UCSD-AML1 (cell line): ENCODE results near the gene TMEM86A.

ENCODE experiments used
- DNase-seq: peaks from one replicate; lab custom pipeline; 2025; ENCODE audit not compliant: unreplicated experiment; lab: John Stamatoyannopoulos, UW

The TMEM86A gene

GRCh38 chr11:18722293-18722637 lies 23.7 kb downstream of the TMEM86A start:
- DNase-seq, result no peak

- DNase-seq, result no peak
Observed at GRCh38 chr11:18723991-18724390, 25.4 kb downstream of the TMEM86A start.

DNA sequence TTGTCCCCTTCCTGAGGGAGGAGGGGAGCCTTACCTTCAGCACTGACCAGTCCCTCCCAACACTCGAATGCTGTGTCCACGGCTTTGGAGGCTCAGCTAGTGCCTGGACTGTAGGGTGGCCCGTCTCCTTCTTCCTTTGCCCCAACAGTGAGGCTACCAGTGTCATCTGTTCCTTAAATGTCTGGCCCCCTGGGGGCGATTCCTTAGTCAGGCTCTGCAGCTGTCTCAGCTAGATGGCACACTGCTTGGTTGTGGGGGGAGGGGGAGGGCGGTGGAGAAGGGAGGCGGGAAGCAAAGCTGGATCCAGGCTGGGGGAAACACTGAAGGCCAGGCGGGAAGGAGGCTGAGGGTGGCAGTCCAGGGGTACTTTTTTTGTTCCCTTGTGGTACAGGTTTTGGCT lies 27.5 kb downstream of the TMEM86A start, which contains the start of gene IGSF22:
IGSF22 (minus strand) TSS at position 149 of the 400 bp plus-strand sequence. CDS start 1,952 bp downstream, outside the sequence.
- DNase-seq, result no peak

- DNase-seq, result peak; percentile 47
Observed at GRCh38 chr11:18727479-18728236, 29.1 kb downstream of the TMEM86A start.

DNA sequence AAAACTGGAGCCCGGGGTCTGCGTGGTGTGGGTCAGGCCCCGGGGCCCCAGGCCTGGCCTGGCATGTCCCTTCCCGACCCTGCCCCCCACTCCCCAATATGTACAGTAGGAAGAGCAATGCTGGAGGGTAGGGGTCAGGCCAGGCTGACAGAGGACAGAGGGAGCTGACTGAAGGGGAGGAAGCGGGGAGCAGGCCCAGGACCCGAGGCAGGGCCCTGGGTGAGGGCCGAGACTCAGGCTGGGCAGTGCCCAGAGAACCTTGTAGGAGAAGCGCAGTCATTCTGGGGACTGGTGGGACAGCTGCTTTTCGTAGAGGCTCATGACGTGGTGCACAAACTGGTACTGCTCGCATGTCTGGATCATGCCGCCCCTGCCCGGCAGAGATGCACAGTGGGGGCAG lies 30.1 kb downstream of the TMEM86A start:
- DNase-seq, result no peak

DNA sequence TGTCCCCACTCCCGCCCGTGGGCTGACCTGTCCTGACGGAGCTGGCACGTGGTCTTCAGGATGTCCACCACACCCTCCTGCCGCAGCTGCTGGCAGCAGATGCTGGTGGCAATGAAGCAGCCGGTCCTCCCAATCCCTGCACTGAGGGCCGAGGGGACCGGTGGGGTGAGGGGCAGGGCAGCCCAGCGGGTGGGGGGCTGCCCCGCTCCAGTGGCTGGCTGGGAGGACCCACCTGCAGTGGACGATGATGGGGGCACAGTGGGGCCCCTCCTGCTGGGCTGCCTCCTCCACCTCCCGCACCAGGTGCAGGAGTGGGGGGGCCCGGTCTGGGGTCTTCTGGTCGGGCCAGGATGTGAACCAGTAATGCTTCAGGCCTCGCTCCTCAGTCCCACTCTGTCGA lies 30.8 kb downstream of the TMEM86A start:
- no peak for DNase-seq

DNA sequence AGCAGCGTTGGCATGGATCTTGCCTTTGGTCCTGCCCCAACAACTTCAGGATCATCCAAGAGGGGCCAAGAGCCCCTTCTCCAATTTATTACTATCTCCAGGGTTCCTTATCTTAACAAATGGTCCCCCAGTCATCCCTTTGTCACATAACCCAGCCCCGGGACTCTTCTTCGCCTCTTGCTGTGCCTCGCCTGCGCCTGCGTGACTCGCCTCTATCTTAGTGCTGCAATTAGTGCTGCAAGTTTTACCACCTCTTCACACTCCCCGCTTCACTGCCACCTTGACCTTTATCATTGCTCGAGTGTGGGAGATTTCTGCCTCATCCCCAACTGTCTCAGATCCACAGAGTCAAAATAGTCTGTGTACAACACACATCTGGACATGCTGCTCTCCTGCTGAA lies 31.4 kb downstream of the TMEM86A start:
- DNase-seq, result no peak

- DNase-seq, result no peak
Observed at GRCh38 chr11:18731441-18731840, 32.9 kb downstream of the TMEM86A start.

DNA sequence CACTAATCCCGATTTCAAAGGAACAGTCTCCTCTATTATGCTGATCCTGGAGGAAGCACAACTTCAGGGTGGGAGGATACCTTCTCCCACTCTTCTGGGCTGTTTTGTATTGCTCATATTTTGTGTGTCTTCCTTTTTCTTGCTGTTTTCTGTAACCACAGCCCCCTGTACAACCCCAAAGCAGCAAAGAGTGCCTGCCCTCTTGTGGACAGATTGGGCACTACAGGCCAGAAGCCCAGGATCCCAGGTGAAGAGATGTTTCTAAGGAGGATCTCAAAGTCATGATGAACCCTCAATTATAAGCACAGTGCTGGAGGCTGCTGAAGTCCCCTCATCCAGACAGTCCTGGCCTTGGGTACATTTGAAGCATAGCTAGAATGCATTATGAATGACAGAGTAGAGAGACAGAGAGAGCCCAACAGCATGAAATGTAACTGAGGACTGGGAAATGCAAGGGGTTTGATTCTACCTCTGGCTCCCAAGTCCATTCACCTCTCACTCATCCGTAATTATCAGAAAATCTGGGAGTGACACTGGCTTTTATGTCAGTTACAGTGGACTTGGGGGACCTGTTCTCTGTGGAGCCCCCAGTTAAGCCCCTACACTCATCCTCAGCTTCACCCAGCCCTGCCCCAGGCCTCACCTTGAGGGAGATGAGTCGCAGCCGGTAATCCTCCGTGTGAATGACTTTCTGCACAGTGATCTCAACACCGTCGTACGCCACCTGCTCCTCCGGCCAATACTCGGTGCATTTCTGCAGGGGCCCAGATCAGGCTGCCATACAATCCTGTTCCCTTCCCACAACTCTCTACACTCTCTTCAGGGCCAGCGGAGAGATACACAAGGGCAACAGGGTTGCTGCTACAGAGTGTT lies 33.6 kb downstream of the TMEM86A start:
- DNase-seq, result peak; percentile 53

DNA sequence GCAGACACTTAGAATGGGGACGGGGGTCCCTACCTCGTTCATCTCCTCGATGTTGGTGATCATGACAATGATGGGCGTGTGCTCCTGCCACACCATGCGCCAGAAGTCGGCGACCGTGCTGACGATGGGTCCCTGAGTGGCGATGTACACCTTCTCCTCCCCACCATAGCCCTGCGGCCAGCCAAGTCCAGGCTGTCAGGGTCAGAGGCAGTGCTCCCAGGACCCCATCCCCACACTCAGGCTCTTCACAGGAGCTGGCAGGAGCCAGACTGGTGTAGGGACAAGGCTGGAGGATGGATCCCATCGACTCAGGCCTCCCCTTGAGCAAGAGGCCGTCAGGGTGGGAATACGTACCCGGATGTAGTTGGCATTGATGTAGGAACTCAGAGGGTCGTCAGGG lies 34.6 kb downstream of the TMEM86A start:
- no peak for DNase-seq

DNA sequence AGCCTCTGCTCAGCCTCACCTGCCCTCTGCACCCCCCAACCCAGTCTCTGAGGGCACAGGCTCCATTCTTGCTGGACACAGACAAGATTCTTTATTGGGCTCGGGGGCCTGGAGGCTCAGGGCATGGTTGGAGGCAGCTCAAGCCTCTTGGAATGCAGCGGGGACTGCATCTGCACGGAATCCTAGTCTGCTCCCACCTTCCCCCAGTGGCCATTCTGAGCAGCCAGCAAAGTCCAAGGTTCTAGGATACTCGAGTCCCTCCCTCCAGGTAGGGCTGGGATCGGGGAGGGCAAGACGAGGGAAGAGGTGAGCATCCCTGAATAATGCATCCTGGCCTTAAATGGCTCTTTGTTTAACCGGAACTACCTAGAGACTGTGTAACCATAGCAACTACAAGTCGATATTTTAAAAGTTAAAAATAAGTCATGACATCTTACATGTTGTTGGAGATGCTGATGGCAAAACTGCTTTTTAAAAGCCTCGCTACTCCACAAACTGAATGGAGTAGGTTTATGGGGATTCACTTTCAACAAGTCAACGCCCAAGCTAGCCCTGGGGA lies 38.1 kb downstream of the TMEM86A start:
- no peak for DNase-seq

DNA sequence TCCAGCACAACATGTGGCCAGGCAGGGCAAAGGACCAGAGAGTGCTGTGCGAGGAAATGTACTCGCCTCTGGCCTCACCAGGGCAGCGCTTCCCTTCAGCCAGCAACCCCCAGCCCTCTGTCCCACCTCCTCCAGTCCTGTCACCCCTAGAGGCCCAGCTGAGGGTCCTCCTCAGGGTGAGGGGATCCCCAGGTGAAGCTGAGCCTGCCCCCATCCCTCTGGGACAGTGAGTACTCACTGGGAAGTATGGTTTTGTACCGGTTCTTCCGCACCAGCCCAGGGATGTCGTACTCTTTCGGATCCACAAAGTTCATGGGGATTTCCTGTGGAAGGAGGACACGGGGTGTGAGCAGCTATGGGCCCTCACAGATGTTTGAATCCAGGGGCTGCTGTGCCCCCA lies 39.1 kb downstream of the TMEM86A start:
- DNase-seq, result no peak

DNA sequence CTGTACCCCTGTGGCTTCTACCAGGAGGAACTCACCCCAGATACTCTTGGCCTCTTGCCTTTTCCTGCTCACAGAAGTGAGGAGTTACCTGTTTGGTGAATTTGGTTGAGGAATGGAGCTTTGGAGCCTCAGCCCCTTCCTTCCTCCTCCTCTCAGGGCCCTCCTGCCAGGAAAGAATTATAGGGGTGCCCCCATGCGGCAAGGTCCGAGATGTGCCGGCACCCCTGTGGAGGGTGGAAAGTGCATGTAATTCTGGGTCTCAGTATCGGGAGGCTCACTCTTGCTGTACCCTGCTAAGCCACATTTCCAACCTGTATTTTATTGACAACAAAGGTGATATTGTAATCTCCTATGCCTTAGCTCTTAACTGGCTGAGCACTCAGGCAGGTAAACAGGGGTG lies 41.1 kb downstream of the TMEM86A start:
- DNase-seq, result no peak

DNA sequence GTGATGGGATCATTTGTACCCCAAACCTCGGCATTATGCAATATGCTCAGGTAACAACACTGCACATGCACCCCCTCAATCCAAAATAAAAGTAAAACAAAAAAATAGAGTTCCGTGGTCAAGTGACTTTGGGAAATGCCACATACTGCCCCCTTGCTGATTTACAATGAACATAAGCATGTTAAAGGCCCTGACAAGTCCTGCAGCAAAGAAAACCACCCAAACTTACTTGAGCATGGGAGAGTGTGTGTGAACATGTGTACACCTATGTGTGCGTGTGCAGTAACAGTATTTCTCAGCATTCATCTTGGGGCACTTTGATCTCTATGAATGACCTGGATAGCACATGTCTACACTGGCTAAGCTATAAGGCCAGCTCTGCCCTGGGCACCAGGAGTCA lies 43.2 kb downstream of the TMEM86A start:
- no peak for DNase-seq

- DNase-seq, result no peak
Observed at GRCh38 chr11:18743365-18743764, 44.8 kb downstream of the TMEM86A start.

GRCh38 chr11:18743900-18744514 lies 45.4 kb downstream of the TMEM86A start:
- no peak for DNase-seq

- no peak for DNase-seq
Observed at GRCh38 chr11:18745251-18745650, 46.7 kb downstream of the TMEM86A start.

GRCh38 chr11:18748766-18749365 lies 50.3 kb downstream of the TMEM86A start:
- no peak for DNase-seq

DNA sequence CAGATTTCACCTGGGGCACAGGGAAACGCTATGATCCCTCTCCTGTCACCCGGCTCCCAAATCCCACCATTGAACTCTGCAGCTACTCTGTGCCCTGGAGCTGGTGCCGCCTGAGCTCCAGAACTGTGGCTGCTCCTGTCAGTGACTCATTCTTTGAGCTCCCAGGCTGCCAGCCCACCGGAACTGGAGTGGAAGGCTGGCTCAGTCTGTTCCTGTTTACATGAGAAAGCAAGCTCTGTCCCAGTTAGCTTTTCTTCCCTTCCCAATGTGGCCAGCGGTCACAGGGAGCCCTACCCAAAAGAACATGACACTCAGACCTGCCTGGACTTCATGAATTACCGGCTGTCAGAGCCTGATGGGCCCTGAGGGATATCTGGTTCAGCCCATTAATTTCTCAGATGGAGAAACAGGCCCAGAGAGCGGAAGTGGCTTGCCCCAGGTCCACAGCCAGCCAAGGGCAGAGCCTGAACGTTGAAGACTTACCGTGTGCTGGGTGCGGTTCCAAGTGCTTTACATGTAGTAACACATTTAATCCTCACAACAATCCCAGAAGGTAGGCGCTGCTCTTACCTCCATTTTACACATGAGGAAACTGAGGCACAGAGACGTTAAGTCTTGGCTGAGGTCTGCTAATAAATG lies 51.2 kb downstream of the TMEM86A start:
- peak; percentile 71 for DNase-seq

GRCh38 chr11:18750944-18751343 lies 52.4 kb downstream of the TMEM86A start:
- DNase-seq, result no peak

DNA sequence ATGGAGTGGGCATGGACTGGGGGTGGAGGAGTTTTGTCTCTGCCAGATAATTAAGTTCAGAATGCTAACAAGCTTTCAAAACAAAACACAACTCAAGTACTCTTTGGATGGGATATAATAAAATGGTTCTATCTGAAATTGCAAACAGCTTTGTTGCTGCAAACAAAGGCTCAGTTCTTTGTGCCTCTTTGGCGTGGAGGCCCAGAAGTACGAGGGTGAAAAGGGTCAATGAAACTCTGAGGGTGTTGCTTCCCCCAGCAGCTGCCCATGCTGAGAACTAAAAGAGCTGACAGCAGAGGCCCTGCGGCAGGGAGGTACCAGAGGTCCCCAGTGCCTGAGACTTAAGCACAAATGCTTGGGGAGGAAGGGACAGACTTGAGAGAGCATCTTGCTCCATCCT lies 53.9 kb downstream of the TMEM86A start:
- no peak for DNase-seq
